Neural progenitor cell (in vitro differentiated cells): ENCODE measurements around the gene CACNB1.

ENCODE experiments used
- EZH2 ChIP-seq: fragments of 200-600 bp; sonication (generic); IDR thresholded peaks from 2 replicates; pipeline ENCODE4 v1.6.1; 2017; ENCODE audit warnings: antibody characterized with exemption, mild to moderate bottlenecking, moderate library complexity
- TF ChIP-seq, protein P1 (sequence below): fragments of 200-600 bp; sonication (generic); IDR thresholded peaks from 2 replicates; pipeline ENCODE4 v1.5.1; 2017; ENCODE audit warnings: antibody characterized with exemption, mild to moderate bottlenecking

DNA sequence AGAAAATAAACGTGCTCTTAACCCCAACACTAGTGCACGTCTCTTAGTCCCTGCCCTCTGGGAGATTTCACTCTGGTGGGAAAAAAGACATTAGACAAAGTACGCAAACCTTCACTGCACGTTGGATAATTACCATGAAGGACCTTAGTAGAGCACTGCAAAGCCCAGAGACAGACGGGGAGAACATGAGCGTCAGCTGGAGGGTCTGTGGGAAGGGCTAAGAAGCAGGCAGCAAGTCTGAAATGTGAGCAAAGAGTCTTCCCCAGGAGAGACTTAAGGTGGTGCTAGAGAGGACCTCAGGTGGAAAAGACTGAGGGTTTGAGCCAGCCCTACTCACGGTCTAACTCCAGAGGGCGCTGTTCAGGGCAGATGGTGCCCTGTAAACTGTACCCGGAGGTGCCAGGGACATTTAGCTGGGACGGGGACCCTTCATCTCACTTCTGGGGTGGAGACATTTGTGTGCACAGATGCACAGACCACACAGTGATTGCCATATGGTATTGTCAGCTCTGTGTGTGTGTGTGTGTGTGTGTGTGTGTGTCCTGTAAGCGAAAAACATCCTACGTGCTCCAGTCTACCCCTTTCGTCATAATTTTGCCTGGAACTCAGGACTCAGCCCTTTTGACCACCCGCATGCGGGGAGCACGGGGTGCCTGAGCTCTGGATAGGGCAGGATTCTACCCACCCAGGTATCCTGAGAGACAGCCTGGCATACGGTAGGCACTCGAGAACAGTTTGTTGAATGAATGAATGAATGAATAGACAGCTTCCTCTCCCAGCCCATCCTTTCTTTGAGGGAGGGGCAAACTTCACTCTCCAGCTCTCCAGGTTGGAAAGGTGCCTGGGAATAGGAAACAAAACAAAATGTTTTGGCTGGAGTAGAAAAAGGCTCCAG lies 38.3 kb upstream of the CACNB1 start:
- TF ChIP-seq, protein P1, sequence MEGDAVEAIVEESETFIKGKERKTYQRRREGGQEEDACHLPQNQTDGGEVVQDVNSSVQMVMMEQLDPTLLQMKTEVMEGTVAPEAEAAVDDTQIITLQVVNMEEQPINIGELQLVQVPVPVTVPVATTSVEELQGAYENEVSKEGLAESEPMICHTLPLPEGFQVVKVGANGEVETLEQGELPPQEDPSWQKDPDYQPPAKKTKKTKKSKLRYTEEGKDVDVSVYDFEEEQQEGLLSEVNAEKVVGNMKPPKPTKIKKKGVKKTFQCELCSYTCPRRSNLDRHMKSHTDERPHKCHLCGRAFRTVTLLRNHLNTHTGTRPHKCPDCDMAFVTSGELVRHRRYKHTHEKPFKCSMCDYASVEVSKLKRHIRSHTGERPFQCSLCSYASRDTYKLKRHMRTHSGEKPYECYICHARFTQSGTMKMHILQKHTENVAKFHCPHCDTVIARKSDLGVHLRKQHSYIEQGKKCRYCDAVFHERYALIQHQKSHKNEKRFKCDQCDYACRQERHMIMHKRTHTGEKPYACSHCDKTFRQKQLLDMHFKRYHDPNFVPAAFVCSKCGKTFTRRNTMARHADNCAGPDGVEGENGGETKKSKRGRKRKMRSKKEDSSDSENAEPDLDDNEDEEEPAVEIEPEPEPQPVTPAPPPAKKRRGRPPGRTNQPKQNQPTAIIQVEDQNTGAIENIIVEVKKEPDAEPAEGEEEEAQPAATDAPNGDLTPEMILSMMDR: peak; percentile 96
- no peak for TF ChIP-seq EZH2
